ENCODE results near the gene HOXD13. TPM values are rescaled to one million over a fixed set of nuclear protein-coding genes. Genes with fewer than 3 reads are reported as not detected.

The HOXD13 gene
- not detected for polyA plus RNA-seq (ENCODE audit: insufficient read length)

DNA sequence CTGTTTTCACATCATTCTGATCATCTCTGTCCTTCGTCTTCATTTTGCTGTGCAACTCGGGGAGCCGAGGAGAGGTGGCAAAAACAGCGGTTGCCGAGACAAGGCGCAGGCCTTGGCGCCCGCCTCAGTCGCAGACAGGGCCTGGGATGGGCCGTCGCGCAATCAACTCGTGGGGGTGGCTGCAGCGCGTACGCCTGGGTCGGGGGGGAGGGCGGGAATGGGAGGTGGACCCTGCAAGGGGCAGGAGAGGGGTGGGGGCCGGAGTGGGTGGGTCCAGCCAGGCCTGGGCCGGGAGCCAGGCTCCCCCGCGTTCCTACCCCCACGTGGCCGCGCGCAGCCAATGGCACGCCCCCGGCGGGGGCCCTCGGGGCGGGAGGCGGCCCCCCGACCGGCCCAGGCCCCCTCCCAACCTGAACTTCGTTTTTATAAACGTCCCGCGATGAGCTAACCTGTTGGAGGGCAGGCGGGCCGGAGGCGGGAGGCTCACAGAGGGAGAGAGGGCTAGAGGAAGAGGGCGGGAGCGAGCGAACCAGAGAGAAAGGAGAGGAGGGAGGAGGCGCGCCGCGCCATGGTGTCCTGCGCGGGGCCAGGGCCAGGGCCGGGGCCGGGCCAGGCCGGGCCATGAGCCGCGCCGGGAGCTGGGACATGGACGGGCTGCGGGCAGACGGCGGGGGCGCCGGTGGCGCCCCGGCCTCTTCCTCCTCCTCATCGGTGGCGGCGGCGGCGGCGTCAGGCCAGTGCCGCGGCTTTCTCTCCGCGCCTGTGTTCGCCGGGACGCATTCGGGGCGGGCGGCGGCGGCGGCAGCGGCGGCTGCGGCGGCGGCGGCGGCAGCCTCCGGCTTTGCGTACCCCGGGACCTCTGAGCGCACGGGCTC, at the start of gene HOXD13:
Gene HOXD13 (plus strand): TSS at position 452 of the 875 bp plus-strand sequence. CDS start 170 bp downstream, at position 622.
- no peak for DNase-seq

DNA sequence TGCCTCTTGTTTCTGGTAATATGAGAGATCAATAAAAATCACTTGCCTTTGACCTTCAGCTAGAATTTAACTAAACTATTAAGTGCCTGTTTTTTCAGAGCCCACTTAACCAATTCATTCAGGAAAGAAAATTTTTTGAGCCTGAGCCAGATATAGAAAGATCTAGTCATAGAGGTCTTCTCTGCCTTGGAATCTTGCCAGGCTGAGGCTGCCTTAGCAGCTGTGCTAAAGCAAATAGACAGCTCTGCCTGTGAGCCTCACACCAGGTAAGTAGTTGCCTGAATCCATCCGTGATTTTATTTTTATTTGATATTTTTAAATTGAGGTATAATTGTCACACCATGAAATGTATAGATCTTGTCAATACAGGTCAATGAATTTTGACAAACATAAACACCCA, 36.1 kb upstream of the HOXD13 start:
- no peak for DNase-seq

DNA sequence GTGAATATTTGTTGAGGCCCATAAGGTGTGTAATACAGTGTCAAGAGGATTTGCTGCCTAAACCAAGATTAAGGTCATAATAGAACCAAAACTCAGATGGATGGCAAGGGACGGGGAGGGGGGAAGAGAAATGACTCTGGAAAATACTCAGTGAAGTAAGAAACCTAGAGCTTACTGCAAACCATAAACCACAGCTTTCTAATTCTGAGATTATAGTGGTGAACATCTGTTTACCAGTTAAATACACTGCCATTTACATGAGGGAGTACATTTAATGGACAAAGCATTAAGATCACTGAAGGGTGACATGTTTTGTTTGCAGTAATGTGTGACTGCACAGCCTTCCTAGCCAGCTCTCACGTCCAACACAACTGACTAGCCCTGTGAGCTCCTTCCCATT, 28.6 kb upstream of the HOXD13 start:
- DNase-seq: no peak

DNA sequence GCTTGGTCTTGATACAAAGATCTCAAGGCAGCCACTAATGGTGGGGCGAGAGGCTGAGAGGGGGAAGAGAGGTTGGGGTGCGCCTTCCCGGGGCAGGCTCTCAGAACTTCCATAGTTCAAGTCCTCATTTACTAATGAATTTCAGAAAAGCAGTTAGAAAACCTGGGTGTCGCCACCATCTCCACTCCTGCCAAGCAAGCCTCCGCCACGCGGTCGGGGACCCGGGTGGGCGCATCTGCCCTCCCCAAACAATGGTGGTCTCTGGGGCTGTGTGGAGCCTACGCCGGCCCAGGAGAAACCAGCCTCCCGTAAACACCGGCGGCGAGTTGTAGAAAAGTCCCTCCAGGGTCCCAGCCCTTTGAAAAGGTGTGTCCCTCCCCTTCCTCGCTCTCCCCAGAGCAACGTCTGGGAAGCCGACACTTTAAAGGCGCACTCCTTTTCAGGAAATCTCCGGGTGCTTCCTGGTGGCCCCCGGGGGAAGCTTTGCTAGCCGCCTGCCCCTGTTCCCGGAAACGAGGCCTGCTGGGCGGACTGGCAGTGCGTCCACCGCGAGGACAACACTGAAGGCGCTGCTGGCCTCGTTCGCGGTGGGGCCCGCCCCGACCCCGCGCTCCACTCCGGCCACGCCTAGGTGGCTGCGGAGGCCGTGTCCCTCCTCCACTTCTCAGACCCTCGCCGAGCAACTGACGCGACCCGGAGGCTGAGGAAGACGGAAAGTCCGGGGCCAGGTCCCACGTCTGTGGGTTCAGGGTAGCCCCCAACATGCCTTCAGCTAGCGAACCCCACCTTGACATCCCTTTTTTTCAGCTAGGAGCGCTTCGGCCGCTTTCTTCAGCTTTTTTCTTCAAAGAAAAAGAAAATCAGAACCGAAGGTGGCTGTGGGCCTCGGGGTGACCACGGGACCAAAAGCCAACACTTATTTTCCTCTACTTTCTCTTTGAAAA, 25.6 kb upstream of the HOXD13 start:
- no peak for DNase-seq

DNA sequence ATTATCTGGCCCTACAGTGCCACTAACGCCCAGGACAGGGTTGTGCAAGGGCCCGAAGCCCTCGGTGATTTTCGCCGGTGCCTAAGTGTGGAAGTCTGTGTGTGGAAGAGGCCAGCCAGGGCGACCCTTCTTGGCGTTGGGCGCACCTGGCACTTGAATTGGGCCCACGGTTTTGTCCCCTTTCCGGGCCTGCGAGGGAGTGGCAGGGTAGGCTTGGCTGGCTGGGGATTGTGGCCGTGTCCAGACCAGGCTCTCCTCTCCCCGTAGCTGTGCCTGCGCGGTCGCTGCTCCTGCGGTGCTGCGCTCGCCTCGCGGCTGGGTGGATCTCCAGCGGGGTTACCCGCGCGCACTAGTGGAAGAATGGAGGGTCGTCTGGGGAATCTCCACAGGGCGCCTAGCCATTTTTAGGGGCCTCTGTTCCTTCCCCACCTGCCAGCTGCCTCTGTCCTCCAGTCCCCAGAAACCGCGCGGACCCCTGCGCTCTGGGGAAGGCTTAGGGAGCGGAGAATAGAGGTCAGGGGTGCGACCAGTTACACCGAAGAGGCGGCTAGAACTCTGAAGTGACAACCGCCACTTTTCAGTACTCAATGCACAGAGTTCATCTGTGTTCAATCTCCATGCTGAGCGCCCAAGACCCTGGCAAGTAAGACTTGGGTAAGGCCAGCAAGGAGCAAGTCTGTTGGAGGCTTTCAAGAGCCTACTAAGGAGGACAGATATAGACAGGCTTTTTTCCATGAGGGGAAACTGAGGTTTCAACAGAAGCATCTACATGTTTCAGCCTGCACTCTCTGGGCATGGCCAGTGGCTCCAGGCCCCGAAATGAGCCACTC, 24.7 kb upstream of the HOXD13 start:
- DNase-seq: no peak

DNA sequence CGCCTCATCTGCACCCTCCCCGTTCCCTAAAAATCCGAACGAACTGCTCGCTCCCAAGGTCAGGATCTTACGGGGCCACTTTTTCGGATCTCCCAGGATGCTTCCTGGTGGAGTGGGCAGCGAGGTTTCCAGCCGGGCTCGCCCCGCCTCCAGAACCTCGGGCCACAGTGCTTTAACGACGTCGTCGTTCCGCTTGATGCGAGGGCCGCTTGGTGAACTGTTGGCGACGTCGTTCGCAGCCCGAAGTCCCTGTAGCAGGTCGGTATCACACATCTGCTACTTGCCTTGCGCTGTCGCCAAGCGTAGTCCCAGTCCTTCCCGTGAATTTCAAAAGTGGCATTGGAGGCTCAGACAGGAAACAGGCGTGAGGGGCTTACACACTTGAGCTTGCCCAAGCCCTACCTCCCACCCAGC, 24.1 kb upstream of the HOXD13 start:
- no peak for DNase-seq

DNA sequence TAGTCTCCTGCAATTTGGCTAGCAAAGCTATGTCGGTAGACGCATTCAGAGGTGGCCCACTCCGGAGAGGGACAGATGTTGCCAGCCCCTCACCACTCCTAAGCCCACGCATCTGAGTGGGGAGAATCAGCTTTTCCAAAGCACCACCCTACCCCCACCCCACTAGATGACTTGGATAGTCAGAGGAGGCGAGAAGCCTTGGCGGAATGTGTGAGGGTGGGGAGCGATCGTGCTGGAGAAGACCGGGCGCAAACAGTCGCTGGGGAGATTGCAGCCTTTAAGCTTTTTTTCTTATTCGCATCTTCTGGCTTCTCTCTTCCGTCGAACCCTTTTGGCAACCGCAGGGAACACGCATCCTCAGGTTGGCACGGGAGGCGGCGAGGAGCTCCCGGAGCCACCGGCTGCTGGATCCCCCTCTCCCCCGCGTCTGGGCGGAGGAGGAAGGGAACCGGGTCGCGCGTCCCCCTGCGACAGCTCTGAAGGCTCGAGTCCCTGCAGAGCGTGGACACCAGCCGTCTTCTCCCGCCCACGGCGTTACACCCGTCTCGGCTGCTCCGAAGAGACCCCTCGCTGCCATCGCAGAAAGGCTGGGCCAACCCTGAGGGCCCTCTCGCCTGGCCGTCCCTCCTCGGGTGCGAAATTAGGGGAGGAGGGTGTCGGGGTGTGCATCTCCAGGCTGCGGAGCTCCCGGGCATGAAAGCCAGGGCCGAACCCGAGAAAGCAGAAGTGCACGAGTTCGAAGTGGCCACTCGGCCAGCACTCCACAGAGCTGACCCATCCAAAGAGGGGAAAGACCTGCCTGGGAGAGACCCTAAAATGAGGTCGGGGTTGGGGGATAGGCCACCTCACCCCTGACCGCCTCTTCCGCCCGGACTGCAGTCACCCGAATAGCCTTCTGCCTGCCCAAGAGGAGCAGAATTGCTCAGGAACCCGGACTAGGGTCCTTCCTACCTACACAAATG, 20.9 kb upstream of the HOXD13 start:
- no peak for DNase-seq

DNA sequence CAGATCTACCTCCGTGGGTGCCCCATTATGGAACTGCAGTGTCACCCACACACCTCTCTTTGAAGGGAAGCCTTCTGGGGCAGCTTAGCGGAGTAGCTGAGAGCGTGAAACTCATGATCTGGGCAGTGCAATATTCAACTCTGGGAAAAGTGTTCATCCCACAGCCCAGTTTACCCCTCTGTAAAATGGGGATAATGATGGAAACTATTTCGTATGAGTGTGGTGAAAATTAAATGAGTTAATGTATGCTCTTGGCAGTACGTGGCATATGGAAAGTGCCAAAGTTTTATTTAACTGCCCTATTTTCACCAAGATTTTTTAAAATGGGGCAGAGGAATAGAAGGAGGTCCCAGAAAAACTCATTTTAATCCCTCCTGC, 20.2 kb upstream of the HOXD13 start:
- DNase-seq: no peak

DNA sequence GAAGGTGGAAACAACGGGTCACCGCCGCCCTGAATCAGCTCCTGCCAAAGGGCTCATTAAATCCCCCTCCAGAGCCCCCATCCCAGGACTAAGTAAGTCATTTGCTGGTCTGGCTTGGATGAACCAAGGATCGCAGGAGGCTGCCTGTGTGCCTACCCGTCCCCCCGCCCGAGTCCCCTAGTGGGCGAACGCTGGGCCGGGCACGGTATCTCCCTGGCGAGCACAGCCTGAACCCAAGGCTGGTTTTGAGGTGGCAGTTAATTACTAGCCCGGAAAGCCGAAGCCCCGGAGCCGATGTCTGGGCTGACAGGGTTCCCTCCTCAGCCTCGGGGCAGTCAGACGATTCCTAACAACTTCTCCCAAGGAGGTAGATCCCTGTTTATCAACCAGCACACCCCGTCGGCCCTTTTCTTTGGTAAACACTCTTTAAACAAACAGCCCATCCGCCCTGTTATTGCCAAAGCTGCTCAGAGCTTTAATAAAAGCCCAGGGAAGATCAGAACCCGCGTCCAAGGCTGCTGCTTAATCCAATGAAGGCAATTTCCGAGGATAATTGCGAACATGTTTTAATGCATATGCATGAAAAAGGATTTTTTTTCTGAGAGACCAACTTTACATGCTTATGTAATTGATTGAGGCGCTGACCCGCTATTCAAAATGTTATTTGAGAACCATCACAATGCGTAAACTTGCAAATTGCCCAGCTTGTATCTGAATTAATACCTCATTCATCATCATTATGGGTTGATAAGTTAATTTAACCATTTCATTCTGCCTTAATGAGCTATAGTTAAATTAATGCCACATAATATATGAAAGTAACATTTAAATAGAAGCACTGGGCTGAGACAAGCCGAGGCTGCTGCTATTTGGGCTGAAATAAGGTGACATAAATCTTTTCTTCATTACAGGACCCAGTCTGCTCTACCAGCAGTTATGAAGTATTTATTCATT, 19.3 kb upstream of the HOXD13 start:
- no peak for DNase-seq

DNA sequence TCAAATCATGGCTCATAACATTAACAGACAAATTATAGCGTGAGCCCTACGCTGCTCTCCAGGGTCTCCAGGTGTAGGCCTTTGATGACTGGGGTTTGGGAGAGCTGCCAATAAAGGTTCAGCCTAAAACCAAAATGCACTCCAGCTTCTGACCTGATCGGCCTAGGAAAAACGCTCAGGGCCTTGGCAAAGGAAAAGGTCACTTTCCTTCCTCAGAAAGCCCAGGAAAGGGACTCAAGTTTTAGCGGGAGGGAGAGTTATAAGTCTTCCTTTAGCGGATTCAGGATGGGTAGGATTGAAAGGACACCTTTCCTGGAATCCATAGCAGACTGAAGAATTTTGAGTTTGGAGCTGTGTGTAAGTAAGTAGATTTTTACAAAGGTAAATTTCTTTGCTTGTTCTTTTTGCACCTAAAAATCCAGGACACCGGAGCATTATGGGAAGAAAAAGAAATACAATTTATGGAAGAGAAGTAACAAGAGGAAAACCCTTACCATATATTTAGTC, 17.5 kb upstream of the HOXD13 start:
- DNase-seq: no peak

DNA sequence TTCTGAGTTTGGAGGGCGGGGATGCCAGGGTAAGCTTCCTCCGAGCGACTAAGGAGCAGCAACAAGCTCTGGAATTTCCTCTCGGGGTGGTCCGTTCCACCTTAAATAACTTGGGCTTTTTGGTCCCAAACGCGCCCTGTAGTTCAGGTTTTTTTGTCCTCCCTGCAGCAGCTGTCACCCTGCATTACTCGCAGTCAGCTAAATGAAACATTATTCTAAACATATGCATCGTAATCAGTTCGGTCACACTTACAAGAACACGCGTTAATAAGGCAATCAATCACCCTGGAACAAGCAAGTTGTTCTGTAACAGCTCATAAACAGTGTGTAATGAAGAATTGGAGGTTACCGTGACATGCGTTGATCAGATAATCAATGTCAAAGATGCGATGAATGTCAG, 17.0 kb upstream of the HOXD13 start:
- DNase-seq: peak; percentile 43

DNA sequence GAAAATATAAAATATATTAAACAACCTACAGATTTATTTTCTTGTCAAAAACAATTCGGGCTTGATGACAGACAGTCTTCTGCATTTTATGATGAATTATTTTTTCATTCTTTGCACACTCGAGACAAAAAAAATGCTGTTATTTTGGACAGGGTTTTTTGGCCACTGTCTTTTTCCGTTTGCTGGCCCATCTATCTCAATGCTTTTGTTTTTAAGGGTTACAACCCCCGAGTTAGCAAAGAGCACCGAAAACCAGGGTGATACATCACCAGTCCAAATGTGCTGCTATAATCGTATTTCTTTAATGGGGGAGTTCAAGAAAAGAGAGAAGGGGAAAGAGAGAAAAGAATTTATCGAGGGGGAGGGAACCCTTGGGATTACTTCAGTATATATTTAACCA, 16.5 kb upstream of the HOXD13 start:
- no peak for DNase-seq

DNA sequence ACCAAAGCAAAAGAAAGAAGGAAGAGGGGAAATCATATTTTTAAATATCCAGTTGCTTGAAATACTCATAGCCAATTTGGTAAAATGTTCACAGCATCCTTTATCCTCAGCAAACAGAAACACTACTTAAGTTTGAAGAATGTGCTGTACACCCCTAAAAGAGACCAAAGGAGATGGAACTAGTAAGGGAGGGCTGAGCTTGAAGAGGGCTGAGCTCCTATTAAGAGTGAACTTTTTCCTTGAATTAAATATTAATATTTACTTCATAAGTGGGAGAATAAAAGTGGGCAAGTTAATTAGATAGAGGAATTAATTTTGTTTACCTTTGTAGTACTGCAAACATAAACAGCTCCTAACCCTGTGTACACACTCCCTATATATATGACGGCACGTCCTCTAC, 15.7 kb upstream of the HOXD13 start:
- DNase-seq: no peak

DNA sequence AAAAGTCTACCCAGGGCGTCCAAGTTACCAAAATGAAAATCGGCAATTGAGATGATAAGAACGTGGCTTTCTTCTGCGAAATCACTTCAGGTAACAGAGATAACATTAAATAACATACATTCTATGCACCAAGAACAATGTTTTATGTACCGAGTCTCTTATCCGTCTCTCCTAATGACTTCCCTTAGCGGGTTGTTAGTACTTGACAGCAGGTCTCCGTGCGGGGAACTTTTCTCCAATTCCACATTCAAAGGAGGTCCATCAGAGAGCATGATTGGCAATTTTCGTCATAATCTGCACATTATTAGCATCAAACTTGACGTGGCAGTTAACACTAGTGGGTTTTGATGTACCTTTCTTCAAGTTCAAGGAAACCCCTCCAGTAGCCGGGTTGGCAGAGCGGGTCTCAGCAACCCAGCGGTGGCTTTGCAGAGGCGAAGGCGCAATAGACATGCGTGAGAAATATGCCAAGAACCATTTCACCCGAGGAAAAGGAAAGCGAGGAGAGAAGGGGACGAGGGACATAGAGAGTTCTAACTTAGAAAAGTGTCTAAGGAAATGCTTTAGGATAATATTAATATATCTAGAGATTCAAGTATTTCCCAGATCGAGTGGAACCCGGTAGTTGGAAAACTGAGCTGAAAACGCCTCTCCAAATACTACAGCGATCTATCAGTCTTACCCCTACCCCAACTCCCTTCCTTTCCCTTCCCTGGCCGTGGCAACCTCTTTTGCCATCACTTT, 13.8 kb upstream of the HOXD13 start:
- DNase-seq: no peak

DNA sequence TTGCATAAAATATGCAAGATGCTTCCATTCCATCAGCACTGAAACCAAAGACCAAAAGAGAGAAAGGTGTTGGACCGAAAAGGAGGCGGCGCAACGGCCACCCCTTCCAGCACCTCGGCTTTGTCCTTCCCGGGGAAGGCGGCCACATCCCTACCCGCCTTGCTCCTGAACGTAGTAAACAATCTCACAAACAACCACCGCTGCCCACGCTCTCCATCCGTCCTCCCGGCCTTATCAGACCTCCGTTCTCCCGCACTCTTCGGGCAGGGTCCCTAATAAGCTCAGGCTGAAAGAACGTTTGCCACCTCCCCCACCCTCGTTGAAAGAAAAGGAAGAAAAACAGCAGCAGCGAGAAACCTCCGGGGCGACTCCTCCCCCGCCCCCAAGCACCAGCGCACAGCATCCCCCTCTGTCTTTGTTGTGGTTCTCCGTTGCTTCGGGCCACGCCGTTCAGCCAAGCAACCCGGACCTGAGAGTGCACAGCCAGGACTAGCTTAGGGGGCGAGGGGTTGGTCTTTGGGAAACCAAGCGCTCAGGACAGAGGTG, 13.2 kb upstream of the HOXD13 start:
- no peak for DNase-seq

DNA sequence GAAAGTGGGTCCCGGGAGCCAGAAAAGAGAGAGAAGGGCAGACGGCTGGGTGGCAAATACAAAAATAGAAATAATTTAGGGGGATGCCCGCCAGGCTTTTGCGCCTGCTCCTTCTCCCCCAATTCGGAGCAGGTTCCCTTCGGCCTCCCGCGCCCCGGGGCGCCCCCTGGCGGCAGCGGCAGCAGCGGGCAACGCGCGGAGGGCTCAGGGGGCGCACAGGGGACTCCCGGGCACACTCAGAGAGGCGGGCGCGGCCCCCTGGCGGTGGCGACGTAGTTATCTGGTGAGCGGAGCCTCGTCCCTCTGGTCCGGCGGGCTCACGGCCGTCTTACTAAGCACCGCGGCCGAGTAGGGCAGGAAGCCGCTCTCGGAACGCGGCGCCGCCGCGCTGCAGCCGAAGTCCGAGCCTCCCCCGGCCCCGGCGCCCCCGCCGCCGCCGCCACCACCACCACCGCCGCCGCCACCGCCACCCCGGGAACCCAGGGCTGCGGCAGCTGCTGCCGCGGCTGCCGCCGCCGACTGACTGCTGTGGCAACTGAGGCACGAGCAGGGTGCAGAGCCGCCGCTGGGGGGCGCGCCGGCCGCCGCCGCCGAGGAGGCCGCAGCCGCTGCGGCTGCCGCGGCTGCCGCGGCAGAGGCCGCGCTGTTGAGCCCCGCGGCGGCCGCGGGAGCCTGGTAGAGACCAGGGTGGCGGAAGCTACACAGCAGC, 12.5 kb upstream of the HOXD13 start:
- DNase-seq: no peak

DNA sequence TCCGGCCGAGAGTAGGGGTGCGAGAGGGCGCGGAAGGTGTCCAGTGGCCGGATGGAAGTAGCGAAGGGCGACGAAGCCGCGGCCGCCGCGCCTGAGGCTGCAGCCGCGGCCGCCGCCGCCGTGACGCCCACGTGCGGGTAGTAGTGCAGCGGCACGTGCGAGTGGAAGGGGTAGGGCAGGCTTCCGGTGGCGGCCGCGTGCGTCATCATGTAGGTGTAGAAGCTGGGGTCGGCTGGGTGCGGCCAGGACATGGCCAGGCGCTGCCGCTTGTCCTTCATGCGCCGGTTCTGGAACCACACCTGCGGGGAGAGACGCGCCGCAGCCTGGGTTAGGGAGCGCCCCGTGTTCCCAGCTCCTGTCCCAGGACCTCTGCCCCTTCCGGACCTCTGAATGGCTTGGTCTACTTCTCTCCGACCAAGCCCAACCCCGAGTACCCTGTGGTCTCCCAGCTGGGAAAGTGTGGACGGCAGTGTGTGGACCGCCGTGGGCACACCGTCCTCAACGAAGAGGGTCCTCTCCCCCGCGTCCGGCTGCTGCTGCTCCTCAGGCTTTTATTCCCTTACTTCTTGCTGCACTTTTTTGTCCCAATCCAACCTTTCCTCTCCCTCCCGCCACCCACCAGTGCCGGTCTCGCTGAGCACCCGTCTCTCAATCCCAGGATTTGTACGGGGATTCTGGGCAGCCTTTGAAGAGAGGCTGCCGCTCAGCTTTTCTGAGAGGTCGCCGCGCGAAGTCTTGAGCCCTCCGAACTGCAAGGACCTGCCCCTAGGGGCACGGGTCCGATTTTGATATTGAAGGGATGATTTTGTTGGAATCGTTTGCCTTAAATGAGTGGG, 11.8 kb upstream of the HOXD13 start:
- DNase-seq: no peak

Data from hindlimb muscle (tissue), 1 donor.